Measurements from ENCODE around the gene CDC37L1. TPM values are rescaled to one million over a fixed set of nuclear protein-coding genes. Genes with fewer than 3 reads are reported as not detected.

CDC37L1 gene
- total and polyA plus RNA-seq, 2 of the 8 experiments (the other 6 are each of a cell fraction or from before 2014, with no cell fraction given): 4.6 to 23.8 TPM

- TF ChIP-seq PHF8 (conservative IDR thresholded peaks at IDR 0.05; ENCODE audit: low read depth, low read length) (peak; percentile 83), KDM5A (IDR thresholded peaks at IDR 0.05; ENCODE audit: low read length) (0 out of 2 replicates have a peak, but pooled peaks have one; percentile 23), RNF2 (IDR thresholded peaks at IDR 0.05; ENCODE audit: borderline replicate concordance, low read depth, low read length, missing control alignments, poor library complexity, severe bottlenecking) (no peak), BACH1 (IDR thresholded peaks at IDR 0.05; ENCODE audit: low read length) (0 out of 2 replicates have a peak, but pooled peaks have one; percentile 9), HDAC6 (IDR thresholded peaks at IDR 0.05; ENCODE audit: low read depth, low read length) (no peak), JUND (IDR thresholded peaks at IDR 0.05; ENCODE audit: low read length) (peak; percentile 40; the same call in 1 of the 2 replicates), TBP (IDR thresholded peaks at IDR 0.05; ENCODE audit: low read depth, low read length) (peak; percentile 84), TCF12 (IDR thresholded peaks at IDR 0.05; ENCODE audit: low read depth, low read length) (no peak), EGR1 (IDR thresholded peaks at IDR 0.05; ENCODE audit: borderline replicate concordance, low read depth, low read length) (peak; percentile 77), MAFK (IDR thresholded peaks at IDR 0.05; ENCODE audit: low read depth, low read length) (no peak)
Measured at GRCh38 chr9:4662108-4662988, 17.0 kb upstream of the CDC37L1 start, which contains the start of gene PLPP6 (continued).
